Measurements from ENCODE around the gene PANX1.
"Not testable (repeated sequence)": the region's sequence is repeated elsewhere in the genome, so short reads cannot be mapped to it uniquely, and the experiment has no call there.

The PANX1 gene

DNA sequence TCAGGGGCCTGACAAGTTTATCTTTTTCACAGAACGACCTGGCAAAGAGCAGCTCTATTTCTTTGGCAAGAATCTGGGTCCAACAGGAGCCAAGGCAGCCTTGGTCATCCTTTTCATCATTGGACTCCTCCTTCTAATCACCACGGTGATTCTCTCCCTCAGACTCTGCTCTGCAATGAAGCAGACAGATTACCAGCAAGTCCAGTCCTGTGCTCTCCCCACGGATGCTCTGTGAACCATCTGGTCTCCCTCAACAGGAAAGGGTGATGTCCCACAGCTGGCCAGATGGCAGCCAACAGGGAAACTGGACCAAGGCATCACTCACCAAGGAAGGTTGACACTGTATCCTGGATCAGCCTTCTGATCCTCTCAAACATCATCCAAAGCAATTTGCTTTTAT lies 17.0 kb upstream of the PANX1 start:
- TF ChIP-seq, protein P1, sequence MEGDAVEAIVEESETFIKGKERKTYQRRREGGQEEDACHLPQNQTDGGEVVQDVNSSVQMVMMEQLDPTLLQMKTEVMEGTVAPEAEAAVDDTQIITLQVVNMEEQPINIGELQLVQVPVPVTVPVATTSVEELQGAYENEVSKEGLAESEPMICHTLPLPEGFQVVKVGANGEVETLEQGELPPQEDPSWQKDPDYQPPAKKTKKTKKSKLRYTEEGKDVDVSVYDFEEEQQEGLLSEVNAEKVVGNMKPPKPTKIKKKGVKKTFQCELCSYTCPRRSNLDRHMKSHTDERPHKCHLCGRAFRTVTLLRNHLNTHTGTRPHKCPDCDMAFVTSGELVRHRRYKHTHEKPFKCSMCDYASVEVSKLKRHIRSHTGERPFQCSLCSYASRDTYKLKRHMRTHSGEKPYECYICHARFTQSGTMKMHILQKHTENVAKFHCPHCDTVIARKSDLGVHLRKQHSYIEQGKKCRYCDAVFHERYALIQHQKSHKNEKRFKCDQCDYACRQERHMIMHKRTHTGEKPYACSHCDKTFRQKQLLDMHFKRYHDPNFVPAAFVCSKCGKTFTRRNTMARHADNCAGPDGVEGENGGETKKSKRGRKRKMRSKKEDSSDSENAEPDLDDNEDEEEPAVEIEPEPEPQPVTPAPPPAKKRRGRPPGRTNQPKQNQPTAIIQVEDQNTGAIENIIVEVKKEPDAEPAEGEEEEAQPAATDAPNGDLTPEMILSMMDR (IDR thresholded peaks at IDR 0.05; ENCODE audit: insufficient read depth, low read length, missing control alignments): no peak
- no peak for DNase-seq (ENCODE audit: low read depth, low spot score)
- POLR2A ChIA-PET: no interaction called here
- no peak overlapping the region for H3K4me3 ChIP-seq (ENCODE audit: low read depth, low read length)
- CTCF ChIA-PET: no interaction called here

DNA sequence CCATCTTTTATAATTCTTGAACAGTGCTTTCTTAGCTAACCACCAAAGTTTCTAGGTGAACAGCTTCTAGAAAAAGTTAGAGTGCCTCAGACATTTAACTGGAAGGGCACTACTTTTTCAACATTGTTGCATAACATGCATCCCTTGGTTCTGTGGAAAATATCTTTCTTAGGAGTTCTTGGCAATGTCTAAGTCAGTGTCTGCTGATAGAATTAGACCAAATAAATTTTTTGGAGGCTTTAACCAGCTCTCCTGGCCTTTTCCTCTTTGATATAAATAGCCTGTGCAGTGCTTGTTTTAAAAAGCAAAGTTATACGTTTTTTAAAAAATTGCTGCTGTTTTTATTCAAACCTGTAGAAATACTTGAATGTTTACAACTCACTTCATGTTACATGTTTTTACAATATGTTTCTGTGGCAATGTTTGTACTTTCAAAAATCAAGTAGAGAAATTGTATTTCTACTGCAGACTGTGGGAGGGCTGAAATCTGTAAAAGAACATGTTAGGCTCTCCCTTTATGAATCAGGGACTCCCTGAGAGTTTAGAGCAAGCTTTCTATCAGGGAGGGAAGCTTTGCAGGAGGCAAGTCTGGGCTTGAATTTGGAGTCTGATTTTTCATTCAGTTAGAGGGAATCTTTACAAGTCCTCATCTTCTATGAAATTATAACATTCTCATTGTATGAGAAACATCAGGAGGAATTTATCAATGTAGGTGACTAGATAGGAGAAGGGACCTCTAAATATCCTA lies 16.3 kb upstream of the PANX1 start:
- POLR2A ChIA-PET: no interaction called here
- TF ChIP-seq, protein P1 (IDR thresholded peaks at IDR 0.05; ENCODE audit: insufficient read depth, low read length, missing control alignments): no peak
- no peak overlapping the region for H3K4me3 ChIP-seq (ENCODE audit: low read depth, low read length)
- DNase-seq (ENCODE audit: low read depth, low spot score): no peak
- CTCF ChIA-PET: interaction anchor here (1.0 kb wide), 1 partner anchor 16 kb away, joined by 3 read pairs; the partner anchor contains the start of gene PANX1

DNA sequence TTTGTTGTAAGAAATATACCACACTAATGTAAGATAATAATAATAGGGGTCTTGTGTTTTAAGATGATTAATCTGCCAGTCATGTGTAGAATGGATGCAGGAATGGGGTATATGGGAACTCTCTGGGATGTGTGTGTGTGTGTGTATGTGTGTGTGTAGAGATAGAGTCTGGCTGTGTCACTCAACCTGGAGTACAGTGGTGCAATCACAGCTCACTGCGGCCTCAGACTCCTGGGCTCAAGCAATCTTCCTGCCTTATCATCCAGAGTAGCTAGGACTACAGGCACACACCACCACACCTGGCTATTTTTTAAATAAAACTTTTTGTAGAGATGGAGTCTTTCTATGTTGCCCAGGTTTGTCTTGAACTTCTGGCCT lies 11.5 kb upstream of the PANX1 start:
- DNase-seq (ENCODE audit: low read depth, low spot score): no peak
- H3K4me3 ChIP-seq (ENCODE audit: low read depth, low read length): no peak overlapping the region
- ChIA-PET CTCF (interaction anchor here (1.6 kb wide), 1 partner anchor 10 kb away, joined by 5 read pairs; no protein-coding TSS in a partner anchor), POLR2A (interaction anchor here (1.4 kb wide), 1 partner anchor 11 kb away, joined by 5 read pairs; the partner anchor contains the start of gene PANX1)
- TF ChIP-seq, protein P1 (IDR thresholded peaks at IDR 0.05; ENCODE audit: insufficient read depth, low read length, missing control alignments): no peak

DNA sequence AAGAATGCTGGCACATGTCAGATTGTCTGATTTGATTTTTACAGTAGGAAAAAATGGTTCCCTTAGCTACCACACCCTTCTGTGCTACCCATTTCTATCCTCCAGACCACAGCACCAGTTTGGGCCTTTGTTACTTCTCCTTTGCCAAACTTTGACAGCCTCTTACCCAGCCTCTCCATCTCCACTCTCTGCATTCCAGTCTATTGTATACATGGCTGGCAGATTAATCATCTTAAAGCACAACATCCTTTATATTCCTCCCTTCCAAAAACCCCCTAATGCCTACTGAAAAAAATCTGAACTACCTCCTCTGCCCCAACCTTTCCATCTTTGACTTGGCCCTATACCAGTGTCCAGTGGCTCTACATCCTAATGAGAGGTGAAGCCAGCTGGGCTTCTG lies 10.8 kb upstream of the PANX1 start:
- H3K4me3 ChIP-seq (ENCODE audit: low read depth, low read length): no peak overlapping the region
- POLR2A ChIA-PET: interaction anchor here (1.4 kb wide), 1 partner anchor 11 kb away, joined by 5 read pairs; the partner anchor contains the start of gene PANX1
- TF ChIP-seq, protein P1 (IDR thresholded peaks at IDR 0.05; ENCODE audit: insufficient read depth, low read length, missing control alignments): no peak

DNA sequence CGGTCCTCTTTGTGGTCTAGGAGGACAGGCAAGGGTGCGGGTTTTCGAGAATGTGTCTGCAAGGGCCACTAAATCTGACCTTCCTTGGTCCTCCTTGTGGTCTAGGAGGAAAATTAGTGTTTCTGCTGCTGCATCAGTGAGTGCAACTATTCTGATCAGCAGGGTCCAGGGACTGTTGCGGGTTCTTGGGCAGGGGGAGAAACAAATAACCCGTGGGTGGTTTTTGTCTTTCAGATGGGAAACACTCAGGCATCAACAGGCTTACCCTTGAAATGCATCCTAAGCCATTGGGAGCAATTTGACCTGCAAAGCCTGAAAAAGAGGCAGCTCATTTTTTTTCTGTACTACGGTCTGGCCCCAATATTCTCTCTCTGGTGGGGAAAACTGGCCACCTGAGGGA lies 9.0 kb upstream of the PANX1 start:
- DNase-seq (ENCODE audit: low read depth, low spot score); H3K4me3 ChIP-seq (ENCODE audit: low read depth, low read length); CTCF ChIA-PET; POLR2A ChIA-PET: not testable (repeated sequence)

More for the DNA sequence above, 10.8 kb upstream of the PANX1 start:
- CTCF ChIA-PET: interaction anchor here (1.6 kb wide), 1 partner anchor 9 kb away, joined by 5 read pairs; no protein-coding TSS in a partner anchor
- DNase-seq (ENCODE audit: low read depth, low spot score): no peak

DNA sequence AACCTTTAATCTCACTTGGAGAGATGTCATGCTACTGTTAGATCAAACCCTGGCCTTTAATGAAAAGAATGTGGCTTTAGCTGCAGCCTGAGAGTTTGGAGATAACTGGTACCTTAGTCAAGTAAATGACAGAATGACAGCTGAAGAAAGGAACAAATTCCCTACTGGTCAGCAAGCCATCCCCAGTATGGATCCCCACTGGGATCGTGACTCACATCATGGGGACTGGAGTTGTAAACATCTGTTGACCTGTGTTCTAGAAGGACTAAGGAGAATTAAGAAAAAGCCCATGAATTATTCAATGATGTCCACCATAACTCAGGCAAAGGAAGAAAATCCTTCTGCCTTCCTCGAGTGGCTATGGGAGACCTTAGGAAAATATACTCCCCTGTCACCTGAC lies 8.1 kb upstream of the PANX1 start:
- CTCF ChIA-PET: interaction anchor here (0.6 kb wide), 1 partner anchor 14 kb away, joined by 3 read pairs; no protein-coding TSS in a partner anchor
- POLR2A ChIA-PET; H3K4me3 ChIP-seq (ENCODE audit: low read depth, low read length); DNase-seq (ENCODE audit: low read depth, low spot score): not testable (repeated sequence)

DNA sequence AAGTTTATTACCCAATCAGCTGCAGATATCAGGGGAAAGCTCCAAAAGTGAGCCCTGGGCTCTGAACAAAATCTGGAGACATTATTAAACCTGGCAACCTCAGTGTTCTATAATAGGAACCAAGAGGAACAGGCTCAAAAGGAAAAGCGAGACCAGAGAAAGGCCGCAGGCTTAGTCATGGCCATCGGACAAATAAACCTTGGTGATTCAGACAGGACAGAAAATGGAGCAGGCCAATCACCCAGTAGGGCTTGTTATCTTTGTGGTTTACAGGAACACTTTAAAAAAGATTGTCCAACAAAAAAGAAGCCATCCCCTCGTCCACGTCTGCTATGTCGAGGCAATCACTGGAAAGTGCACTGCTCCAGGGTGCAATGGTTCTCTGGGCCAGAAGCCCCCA lies 7.7 kb upstream of the PANX1 start:
- H3K4me3 ChIP-seq (ENCODE audit: low read depth, low read length): no peak overlapping the region
- ChIA-PET POLR2A (no interaction called here), CTCF (interaction anchor here (0.6 kb wide), 1 partner anchor 15 kb away, joined by 3 read pairs; no protein-coding TSS in a partner anchor)
- no peak for DNase-seq (ENCODE audit: low read depth, low spot score)
- TF ChIP-seq, protein P1 (IDR thresholded peaks at IDR 0.05; ENCODE audit: insufficient read depth, low read length, missing control alignments): no peak
